Erythroblast (primary cell): ENCODE measurements around the gene OR1F1.

Experiments used
- GATA1 ChIP-seq: IDR thresholded peaks from 2 replicates; pipeline ENCODE4 v1.6.1; 2011; ENCODE audit warnings: low read depth, mild to moderate bottlenecking, control low read depth, low read length, moderate library complexity
- POLR2A ChIP-seq: IDR thresholded peaks from 2 replicates; pipeline ENCODE4 v1.6.1; 2011; ENCODE audit warnings: mild to moderate bottlenecking, low read length

DNA sequence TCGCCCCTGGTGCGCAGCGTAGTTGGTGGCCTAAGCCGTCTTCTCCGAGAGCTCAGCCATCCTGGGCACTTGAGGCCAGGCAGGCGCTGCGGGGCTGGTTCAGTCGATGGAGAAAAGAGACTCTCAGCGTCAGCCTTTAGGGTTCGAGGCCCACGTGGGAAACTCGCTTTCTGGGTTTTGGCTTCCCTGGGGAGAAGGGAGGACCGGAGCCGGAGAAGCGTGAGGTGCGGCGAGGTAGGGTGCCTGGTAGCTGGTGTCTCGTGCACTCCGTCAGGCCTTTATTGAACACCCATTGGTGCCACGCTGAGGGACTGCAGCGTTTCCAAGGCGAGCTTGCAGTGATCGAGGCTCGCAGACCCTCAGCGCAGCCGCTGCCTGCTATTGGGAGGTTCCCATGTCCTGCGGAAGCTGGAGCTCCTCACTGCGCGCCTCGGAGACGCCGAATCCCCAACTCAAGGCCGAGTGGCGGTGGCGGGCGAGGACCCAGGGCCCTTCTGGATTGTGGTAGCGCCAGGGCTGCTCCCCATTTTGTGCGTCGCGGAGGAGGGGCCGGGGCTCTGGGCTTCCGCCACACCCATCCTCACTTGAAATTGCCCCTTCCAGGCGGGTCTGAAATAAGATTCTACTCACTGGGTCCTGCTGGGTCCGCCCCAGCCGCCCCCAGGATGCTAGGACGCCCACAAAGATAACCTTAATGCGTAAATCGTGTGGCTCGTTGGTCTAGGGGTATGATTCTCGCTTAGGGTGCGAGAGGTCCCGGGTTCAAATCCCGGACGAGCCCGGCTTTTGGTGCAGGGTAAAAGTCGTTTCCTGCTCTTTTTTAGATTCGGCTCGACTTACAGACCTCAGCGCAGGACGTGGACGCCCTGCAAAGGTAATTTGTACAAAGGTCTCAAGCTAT lies 1.2 kb downstream of the OR1F1 start:
- TF ChIP-seq POLR2A, result no peak
- no peak for TF ChIP-seq GATA1
